ENCODE measurements around the gene SLC38A1. TPM values are rescaled to one million over a fixed set of nuclear protein-coding genes. Genes with fewer than 3 reads are reported as not detected.

The SLC38A1 gene
- total RNA-seq, 6 donors from 2014 or later, result 12.7 to 75.7 (median 49.9) TPM

GRCh38 chr12:46133751-46134150 is 135.1 kb downstream of the SLC38A1 start:
- DNase-seq, result no peak
- H3K9me3 ChIP-seq, result no peaks in the 10 kb centered on the region
- no peak overlapping the region for H3K4me3 ChIP-seq
- H3K36me3 ChIP-seq, result no peaks in the 10 kb centered on the region
- ATAC-seq (ENCODE audit: low FRiP score in 2 of 2), result peak; percentile 32 to 81
- no peaks in the 10 kb centered on the region for H3K4me1 ChIP-seq
- H3K27me3 ChIP-seq, result no peaks in the 10 kb centered on the region
- H3K27ac ChIP-seq, result no peak overlapping the region
- 46 to 62% methylated on average over 2 of the region's 2 CpGs for WGBS, 2 donors
- TF ChIP-seq POLR2AphosphoS5 (IDR thresholded peaks at IDR 0.05) (no peak), EP300 (IDR thresholded peaks at IDR 0.05) (no peak), POLR2A (IDR thresholded peaks at IDR 0.05) (no peak), CTCF (IDR thresholded peaks at IDR 0.05) (no peak)

Other genes starting within 250 kb of the SLC38A1 start
- 100 to 1,000 TPM; 104 to 409 (median 223) TPM for gene SLC38A2, start 103.7 kb upstream of the SLC38A1 start, total RNA-seq

Data from upper lobe of left lung (tissue), 6 donors.